ENCODE data around the gene NCAPG2.
"Not testable (repeated sequence)": the region's sequence is repeated elsewhere in the genome, so short reads cannot be mapped to it uniquely, and the experiment has no call there.

Gene NCAPG2

GRCh38 chr7:158633055-158633956, 71.3 kb downstream of the NCAPG2 start:
- no peak for DNase-seq (ENCODE audit: low read depth)
- TF ChIP-seq CTCF (conservative IDR thresholded peaks at IDR 0.05; ENCODE audit: low read depth, low read length) = no peak
- H3K4me3 ChIP-seq (ENCODE audit: low read length) = no peak overlapping the region

- DNase-seq (ENCODE audit: low read depth) = no peak
- no peak overlapping the region for H3K4me3 ChIP-seq (ENCODE audit: low read length)
- TF ChIP-seq CTCF (conservative IDR thresholded peaks at IDR 0.05; ENCODE audit: low read depth, low read length) = no peak
Observed at GRCh38 chr7:158631574-158632195, 72.9 kb downstream of the NCAPG2 start.

- DNase-seq (ENCODE audit: low read depth); H3K4me3 ChIP-seq (ENCODE audit: low read length): not testable (repeated sequence)
Observed at GRCh38 chr7:158626289-158626688, 78.3 kb downstream of the NCAPG2 start.

GRCh38 chr7:158623241-158623640, 81.4 kb downstream of the NCAPG2 start:
- TF ChIP-seq CTCF (conservative IDR thresholded peaks at IDR 0.05; ENCODE audit: low read depth, low read length) = no peak
- no peak overlapping the region for H3K4me3 ChIP-seq (ENCODE audit: low read length)
- DNase-seq (ENCODE audit: low read depth) = no peak

GRCh38 chr7:158620839-158621441, 83.7 kb downstream of the NCAPG2 start:
- no peak for DNase-seq (ENCODE audit: low read depth)
- H3K4me3 ChIP-seq (ENCODE audit: low read length) = no peak overlapping the region
- no peak for TF ChIP-seq CTCF (conservative IDR thresholded peaks at IDR 0.05; ENCODE audit: low read depth, low read length)

- DNase-seq (ENCODE audit: low read depth) = no peak
- TF ChIP-seq CTCF (conservative IDR thresholded peaks at IDR 0.05; ENCODE audit: low read depth, low read length) = no peak
- no peak overlapping the region for H3K4me3 ChIP-seq (ENCODE audit: low read length)
Observed at GRCh38 chr7:158620418-158620817, 84.2 kb downstream of the NCAPG2 start.

- no peak overlapping the region for H3K4me3 ChIP-seq (ENCODE audit: low read length)
- no peak for TF ChIP-seq CTCF (conservative IDR thresholded peaks at IDR 0.05; ENCODE audit: low read depth, low read length)
- no peak for DNase-seq (ENCODE audit: low read depth)
Observed at GRCh38 chr7:158618745-158619140, 85.9 kb downstream of the NCAPG2 start.

Data from retinal pigment epithelial cell (primary cell).